ENCODE results near the gene MRNIP.
"Not testable (repeated sequence)": the region's sequence is repeated elsewhere in the genome, so short reads cannot be mapped to it uniquely, and the experiment has no call there.

The MRNIP gene

DNA sequence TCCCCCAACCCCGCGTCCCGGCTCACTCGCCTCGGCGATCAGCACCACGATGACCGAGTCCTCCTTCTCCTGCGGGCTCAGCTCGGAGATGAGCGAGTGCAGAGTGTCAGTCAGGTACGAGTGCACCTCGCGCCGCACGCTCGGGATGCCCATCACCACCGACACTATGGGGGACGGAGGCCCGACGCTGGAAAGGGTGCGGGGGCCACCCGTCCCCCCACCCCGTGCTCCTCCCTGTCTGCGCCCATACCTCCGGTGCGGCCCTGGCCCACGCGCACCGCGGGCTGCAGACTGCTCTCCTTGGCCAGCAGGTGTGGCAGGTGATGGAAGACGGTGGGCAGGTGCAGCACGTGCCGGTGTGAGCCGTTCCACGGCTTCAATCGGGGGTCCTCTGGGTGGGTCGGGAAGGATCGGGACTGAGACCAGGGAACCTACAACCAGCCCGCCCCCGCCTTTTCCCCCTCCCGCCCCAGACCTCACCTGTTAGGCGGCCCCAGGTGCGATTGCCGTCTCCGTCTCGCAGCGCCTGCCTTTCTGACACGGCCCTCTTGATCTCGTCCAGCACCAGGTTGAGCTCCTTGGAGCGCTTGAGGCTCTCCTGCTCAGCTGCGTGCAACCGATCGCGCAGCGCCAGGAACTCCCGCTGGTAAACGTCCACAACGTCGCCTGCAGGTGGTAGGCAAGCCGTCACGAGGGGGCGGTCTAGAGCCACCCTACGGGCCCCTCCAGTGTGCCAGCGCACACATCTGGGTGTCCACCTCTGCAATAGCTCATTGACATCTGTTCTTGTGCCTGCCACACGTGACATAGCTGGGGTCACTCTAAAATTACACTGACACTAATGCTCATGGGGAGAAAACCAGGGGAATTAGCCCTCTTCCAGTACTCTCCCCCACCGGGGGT, 57.1 kb downstream of the MRNIP start:
- DNase-seq, result no peak

GRCh38 chr5:179800696-179801201, 57.9 kb downstream of the MRNIP start:
- no peak for DNase-seq

GRCh38 chr5:179800071-179800695, 58.4 kb downstream of the MRNIP start:
- no peak for DNase-seq

- no peak for DNase-seq
Observed at GRCh38 chr5:179799644-179799973, 59.0 kb downstream of the MRNIP start.

GRCh38 chr5:179798771-179799643, 59.6 kb downstream of the MRNIP start:
- no peak for DNase-seq

DNA sequence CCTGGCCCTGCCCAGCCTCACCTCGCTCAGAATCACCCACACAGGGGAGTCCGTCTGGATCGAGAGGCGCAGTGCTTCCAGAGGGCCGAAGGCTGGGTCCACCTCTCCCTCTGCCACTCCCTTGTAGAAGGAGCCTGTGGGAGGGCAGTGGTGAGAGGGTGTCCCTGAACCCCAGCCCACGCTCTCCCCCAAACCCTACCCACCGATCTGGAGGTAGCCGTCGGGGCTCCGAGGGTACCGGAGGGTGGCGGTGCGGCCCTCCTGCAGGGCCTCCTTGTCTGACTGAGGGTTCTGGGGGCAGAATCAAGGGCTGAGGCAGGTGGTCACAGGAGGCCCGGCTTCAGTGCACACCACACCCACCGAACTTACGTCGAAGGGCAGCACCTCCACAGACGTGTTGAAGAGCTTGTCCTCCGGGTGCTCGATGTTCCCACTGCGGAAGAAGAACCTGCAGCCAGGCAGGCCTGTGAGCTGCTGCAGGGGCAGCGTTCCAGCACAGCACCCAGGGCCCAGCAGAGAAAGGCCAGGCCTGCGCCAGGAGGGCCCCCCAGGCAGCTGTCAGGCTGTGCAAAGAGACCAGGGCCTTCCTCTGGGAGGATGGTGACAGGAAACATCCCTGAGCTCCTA, 60.4 kb downstream of the MRNIP start:
- no peak for DNase-seq

DNA sequence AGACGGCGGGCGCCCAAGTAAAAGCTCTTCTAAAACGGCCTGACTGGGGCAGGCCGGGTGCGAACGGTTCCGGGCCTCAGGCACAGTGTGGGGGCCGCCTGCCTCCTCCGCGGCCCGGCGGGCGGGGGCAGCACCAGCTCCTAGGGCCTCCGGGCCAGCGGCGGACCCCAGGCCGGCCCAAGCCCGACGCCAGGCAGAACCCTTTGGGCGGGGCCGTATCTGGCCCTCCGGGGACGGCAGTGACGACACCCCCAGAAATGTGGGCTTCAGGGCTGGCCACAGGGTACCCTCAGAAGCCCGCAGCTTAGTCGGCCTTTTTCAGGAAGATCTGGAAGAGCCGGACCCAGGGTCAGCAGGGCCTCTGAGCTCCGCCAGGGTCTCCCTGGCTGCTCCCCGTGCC, 60.9 kb downstream of the MRNIP start:
- no peak for DNase-seq

- no peak for DNase-seq
Observed at GRCh38 chr5:179796877-179797608, 61.6 kb downstream of the MRNIP start.

GRCh38 chr5:179795863-179796833, 62.5 kb downstream of the MRNIP start:
- peak; percentile 51 for DNase-seq

DNA sequence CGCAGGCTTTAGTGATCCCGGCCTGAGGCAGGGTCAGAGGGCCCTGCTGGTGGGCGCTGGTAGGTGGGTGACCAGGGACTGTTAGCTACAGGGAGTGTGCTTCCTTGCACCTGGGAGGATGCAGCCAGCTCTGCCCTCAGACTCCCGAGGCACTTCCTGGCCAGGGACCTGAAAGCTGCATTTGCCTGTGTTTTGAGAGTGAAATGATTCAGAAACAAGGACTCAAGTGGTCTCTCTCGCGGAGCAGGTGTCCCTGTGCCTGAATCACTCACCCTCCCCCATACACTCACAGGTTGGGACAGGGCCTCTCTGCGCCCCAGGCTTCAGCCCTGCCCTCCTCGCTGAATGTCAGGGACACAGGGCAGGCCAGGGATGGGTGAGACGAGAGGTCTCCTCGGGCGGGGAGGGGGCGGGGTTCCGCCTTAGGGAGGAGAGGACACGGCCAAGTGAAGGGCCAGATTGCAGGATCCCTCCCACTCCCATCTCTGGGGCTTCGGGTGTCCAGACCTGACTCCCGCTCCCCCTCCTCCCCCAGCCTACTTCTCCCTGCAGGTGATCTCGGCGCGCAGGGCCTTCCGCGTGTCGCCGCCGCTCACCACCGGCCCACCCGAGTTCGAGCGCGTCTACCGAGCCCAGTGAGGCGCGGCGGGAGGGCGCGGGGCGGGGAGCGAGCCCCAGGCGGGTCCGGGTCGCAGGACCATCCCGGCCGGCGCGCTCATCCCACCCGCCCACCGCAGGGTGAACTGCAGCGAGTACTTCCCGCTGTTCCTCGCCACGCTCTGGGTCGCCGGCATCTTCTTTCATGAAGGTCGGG, 63.4 kb downstream of the MRNIP start:
- DNase-seq, result peak; percentile 7

GRCh38 chr5:179794575-179794974, 64.0 kb downstream of the MRNIP start:
- DNase-seq, result no peak

DNA sequence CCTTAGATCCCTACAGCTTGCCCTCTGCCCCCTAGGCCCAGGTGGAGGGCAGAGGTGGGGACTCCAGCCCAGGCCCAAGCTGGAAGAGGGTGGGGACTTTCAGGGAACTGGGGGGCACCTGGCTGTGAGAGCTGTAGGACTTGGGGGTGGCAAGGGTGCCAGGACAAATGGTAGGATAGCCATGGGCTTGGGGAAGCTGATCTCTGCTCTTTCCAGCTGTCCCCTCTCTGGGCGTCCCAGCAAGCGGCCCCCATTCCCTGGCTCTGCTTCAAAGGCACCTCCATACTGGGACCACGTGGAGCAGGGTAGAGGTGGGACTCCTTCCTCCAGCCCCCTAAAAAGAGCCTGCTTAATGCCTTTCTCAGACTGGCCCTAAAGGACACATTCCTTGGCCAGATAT, 64.4 kb downstream of the MRNIP start:
- no peak for DNase-seq

DNA sequence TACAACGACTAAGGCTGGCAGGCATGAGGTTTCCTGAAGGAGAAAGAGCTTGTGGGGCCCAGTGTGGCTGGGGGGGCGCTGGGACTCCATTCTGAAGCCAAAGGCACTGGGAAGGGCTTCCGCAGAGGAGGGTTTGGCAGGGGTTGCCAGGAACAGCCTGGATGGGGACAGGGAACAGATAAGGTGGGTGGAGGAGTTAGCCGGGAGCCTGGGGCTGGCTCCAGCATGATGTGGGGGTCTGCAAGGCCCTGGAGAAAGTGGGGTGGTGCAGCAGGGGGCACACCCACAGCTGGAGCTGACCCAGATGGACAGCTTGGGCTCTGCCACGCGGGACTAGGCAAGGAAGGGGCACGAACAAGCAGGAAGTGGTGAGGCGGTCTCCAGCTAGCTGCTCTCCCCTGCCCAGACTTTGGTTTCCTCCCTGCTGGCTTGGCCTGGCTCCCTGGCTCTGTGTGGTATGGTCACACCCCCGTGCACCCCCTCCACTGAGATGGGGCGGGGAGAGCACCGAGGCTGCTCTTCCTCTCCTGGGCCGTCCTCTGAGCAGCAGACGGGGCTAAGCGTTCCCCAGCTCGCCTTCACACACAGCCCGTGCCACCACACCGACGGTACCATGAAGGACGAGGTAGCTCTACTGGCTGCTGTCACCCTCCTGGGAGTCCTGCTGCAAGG, 65.0 kb downstream of the MRNIP start, which contains the start of gene LTC4S:
Gene LTC4S, plus strand, starts transcription at position 519 of the 672 bp plus-strand sequence. Its CDS starts 95 bp downstream, at position 614.
- no peak for DNase-seq

GRCh38 chr5:179792612-179793467, 65.8 kb downstream of the MRNIP start:
- DNase-seq, result no peak

- DNase-seq, result no peak
Observed at GRCh38 chr5:179791881-179792611, 66.6 kb downstream of the MRNIP start.

- DNase-seq, result not testable (repeated sequence)
Observed at GRCh38 chr5:179789278-179789677, 69.3 kb downstream of the MRNIP start.

DNA sequence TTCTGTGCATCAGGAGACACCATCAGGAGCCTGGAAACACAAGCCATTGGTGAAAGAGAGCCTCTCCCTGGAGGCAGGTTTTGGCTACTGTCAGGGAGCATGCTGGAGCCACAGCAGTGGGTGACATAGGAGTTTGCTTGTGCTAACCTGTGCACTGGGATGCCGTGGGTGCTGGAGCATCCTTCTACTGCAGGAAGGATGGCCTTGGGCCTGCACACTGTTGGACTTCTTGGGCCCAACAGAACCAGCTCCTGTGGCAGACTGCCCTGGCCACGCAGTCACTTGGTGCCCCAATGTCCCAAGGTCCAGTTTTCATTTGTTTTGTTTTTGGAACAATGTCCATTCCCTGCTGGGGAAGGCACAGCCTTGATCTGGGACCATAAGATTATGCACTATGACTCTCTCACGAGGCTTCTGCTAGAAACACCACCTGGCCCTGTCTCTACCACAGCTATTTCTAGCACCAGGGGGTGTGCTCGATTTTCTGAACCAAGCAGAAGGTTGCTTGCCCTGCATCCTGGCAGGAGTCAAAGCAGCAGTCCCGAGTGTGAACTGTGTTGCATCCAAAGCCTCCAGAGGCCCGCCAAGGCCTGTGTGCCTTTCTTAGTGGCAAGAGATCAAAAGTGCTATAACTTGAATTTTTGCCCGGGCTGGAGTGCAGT, 70.3 kb downstream of the MRNIP start:
- DNase-seq, result no peak

Measured in NCI-H1092 treated with DMSO at 0.1 percent for 48 hours (cell line).